GM19023 (cell line): ENCODE results near the gene FFAR3.

Experiments
- ATAC-seq: cut with Tn5 transposase; IDR thresholded peaks from one replicate; pipeline ENCODE4 v1.9.1; 2021; ENCODE audit warnings: mild to moderate bottlenecking, moderate library complexity; ENCODE audit not compliant: unreplicated experiment

Gene FFAR3, protein sequence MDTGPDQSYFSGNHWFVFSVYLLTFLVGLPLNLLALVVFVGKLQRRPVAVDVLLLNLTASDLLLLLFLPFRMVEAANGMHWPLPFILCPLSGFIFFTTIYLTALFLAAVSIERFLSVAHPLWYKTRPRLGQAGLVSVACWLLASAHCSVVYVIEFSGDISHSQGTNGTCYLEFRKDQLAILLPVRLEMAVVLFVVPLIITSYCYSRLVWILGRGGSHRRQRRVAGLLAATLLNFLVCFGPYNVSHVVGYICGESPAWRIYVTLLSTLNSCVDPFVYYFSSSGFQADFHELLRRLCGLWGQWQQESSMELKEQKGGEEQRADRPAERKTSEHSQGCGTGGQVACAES

DNA sequence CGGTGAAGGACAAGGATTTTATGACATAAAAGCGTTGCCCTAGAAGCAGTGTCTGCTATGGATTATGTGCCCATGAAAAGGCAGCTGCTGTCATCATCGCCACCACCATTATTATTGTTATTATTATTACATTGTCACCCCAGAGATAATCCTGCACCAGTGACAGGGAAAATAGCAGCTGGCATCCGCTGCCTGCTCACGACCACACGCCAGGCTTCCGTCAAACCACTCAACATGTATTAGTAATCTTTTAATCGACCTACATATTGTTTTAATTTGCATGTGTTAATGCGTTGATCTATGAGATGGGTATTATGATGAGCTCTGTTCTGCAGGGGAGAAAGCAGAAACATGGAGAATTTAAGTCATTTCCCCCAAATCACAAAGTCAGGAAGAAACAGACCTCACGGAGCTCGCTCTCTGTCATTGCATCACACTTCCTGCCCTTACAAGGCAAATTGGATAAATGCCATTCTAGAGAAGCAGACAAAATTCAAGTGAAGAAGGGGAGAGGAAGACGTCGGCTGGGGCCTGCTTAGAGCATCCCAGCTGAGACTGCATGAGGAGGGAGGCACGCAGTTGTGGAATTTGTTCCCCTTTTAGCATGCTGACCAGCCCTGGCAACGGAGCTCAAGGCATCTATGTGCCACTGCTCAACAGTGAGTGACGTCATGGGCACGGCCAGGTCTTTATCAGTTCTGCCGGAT lies at the start of gene FFAR3:
Gene FFAR3 (plus strand): TSS at position 594 of the 707 bp plus-strand sequence. CDS start 431 bp downstream, outside the sequence.
- ATAC-seq = no peak

DNA sequence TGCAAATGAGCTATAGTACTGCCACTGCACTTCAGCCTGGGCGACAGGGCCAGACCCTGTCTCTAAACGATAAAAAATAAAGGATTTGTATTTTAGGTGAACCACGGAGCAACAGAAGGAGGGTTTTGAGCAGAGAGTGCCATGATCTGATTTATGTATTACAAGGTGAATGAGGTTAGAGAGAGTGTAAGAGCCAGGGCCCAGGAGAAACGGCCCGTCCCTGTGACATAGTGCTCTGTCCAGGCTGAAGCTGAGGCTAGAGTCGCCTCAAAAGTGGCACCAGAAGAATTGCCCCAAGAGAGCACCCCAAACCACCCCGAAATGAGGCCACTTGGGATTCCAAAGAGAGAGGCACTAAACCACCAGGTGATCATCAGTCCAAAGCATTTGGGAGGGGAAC lies 49.4 kb upstream of the FFAR3 start:
- ATAC-seq = no peak

GRCh38 chr19:35309481-35310279 lies 48.6 kb upstream of the FFAR3 start:
- no peak for ATAC-seq

GRCh38 chr19:35310331-35310730 lies 47.9 kb upstream of the FFAR3 start:
- no peak for ATAC-seq

DNA sequence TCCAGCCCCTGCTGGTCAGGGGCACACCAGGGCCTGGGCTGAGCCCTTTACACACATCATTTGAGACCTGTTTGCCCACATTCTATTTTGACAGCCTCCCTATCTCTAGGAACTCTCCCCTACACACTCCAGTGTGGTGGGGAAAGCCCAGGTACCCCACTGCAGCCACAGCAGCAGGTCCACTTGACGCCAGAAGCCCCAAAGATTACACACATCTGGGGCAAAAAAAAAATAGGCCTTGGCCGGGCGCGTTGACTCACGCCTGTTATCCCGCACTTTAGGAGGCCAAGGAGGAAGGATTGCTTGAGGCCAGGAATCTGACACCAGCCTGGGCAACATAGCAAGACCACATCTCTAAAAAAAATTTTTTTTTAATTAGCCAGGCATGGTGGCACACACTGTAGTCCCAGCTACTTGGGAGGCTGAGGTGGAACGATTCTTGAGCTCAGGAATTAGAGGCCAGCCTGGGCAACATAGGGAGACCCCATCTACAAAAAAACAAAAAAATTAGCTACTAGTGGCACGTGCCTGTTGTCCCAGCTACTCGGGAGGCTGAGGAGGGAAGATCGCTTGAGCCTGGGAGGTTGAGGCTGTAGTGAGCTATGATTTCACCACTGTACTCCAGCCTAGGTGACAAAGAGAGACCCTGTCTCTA lies 47.3 kb upstream of the FFAR3 start:
- ATAC-seq = no peak

DNA sequence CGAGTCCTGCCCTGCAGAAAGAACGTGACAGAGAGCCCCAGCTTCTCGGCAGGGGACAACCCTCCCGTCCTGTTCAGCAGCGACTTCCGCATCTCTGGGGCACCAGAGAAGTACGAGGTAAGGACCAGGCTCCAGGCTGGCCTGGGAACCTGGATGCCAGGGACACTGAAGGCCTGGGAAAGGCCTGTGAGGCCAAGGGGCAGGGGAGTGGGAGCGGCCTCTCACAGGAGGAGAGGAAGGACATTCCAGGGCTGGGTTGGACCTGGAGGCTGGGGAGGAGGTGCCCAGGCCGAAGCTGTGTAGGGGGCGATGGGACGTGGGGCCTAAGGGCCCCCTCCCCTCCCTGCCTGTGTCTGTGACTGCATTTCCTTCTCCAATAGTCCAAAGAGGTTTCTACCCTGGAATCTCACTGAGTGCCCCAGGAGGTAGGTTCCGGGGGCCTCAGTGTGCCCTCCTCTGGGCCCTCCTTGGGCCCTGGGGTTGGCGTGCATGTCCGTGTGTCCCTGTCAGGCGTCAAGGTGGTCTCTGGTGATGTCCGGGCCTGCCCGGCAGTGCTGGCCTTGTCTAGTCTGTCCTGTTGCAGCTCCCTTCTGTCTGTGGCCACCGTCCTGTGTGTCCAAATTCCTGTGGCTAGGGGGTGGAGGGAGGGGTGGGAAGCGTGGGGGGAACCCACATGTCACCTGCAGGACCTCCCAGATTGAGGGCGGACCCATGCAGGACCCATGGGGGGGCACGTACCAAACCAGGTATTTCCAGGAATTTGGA lies 46.2 kb upstream of the FFAR3 start:
- ATAC-seq = no peak

DNA sequence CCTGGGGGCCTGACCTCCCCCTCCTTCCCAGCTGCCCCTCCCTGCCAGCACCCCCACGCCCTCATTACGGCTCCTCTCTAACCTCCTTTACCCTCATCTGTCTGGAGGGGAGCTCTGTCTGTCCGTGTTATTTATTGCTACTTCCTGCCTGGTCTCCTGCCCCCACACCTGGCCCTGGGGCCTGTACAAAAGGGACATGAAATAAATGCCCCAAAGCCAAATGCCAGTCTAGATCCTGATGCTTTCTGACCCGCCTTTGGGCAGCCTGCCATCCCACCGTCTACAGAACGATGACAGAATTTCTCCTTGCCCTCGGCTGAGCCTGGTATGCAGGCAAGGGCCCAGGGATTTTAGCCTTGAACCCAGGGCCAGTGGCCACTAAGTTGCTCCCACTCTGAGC lies 44.7 kb upstream of the FFAR3 start:
- ATAC-seq = no peak

DNA sequence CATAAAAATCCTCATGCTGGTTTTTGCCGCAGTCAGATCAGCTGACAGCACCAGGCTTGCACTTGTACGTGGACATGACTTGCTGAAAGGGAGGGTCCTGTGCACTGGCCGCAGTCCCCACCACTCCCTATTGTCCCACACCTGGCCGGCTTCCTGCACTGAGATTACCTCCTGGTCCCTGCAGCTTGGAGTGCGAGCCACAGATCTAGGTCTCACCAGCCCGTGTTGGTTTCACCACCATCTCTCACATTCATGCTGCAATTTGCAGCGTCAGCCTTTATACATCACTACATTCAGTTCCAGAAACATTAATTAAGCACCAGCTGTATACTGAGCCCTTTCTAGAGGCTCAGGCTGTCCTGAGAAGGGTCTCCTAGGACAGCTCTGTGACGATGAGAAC lies 44.2 kb upstream of the FFAR3 start:
- no peak for ATAC-seq

- no peak for ATAC-seq
Measured at GRCh38 chr19:35314858-35315470, 43.3 kb upstream of the FFAR3 start.

DNA sequence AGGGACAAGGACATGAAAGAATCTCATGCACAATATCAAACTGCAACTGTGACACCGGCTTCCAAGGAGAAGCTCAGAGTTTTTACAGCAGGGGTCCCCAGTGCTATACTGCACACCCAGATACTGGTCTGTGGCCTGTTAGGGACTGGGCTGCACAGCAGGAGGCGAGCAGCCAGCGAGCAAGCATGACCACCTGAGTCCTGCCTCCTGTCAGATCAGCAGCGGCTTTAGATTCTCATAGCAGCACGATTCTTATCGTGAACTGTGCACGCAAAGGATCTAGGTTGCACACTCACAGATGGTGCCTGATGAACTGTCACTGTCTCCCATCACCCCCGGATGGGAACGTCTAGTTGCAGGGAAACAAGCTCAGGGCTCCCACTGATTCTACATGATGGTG lies 42.4 kb upstream of the FFAR3 start:
- no peak for ATAC-seq

GRCh38 chr19:35316560-35316959 lies 41.7 kb upstream of the FFAR3 start:
- ATAC-seq = no peak

GRCh38 chr19:35317464-35318043 lies 40.7 kb upstream of the FFAR3 start:
- no peak for ATAC-seq

DNA sequence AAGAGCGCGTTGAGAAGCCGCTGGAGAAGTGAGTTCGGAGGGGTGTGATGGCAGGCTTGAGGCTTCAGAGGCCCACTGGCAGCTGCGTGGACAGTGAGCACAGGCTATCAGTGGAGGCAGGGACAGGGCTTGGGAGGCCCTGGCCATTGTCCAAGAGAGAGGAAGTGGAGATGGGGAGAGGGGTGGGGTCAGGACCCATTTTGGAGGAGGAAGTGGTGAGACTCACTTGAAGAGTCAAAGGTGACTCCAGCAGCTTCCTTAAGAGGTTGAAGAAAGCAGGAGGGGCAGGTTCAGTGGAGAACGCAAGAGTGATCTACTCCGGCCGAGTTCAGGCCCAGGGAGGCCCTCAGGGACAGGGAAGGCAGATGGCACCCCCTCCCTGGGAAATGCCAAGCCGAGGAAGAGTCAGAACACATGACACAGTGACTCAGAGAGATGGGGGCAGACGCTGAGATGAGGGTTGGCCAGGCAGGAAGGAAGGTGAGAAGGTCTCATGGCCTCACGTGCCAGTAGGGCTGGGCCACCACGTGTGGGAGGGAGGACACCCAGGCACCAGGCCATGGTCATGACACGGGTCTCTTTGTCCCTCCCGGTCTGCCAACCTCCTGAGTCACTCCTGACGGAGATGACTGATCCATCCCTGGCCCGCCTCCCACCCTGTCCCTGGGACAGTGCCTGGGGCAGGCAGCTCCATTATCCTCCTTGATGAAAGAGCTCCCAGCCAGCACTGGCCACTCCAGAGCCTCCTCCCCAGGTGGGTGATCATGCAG lies 39.4 kb upstream of the FFAR3 start:
- ATAC-seq = no peak

GRCh38 chr19:35320065-35320713 lies 38.1 kb upstream of the FFAR3 start:
- no peak for ATAC-seq

- ATAC-seq = no peak
Measured at GRCh38 chr19:35321291-35321690, 37.0 kb upstream of the FFAR3 start.

DNA sequence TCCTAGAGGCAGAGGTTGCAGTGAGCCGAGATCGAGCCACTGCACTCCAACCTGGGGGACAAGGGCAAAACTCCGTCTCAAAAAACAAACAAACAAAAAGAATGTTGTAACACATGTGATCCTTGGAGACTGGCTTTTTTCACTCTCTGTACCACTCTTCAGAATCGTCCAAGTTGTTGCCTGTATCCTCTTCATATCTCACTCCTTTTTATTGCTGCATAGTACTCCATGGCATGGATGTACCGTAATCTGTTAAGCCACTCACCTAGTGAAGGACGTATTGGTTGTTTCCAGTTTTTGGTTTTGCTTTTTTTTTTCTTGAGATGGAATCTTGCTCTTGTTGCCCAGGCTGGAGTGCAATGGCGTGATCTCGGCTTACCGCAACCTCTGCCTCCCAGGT lies 36.2 kb upstream of the FFAR3 start:
- no peak for ATAC-seq

DNA sequence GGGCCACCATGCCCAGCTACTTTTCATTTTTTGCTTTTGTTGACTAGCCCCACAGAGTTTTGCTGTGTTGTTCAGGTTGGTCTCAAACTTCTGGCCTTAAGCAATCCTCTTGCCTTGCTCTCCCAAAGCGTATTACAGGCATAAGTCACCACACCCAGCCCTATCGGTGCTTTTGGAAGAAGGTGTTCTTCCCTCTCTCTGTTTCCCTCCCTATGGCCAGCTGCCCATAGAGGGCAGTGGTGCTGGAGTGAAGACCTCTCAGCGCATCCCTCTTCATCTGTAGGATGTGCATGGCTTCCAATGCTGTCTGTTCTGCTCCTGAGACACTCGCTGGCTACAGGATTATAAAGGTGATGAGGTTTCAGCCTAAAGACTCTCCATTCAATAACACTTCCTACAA lies 30.6 kb upstream of the FFAR3 start:
- no peak for ATAC-seq

DNA sequence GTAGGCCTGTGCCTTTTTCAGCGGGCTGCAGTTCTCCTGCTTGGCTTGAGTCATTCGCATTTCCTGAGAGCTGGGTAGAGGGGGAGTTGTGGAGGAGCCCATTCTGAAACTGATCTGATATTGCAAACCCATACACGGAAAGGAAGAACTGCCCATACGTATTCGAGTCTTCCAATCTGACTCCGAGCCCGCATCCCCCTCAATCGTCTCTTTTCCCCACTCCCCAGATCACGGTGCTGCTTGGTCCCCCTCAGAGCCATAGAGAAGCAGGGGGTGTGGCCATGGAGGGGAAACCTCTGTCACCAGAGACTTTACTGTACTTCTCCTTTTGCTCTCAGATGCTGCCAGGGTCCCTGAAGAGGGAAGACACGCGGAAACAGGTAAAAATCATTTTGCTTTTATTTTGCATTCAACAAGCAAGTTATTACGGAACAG lies 29.4 kb upstream of the FFAR3 start, which contains the start of gene CD22:
Gene CD22 (plus strand): TSS at position 337 of the 435 bp plus-strand sequence. CDS start 2,854 bp downstream, outside the sequence.
- no peak for ATAC-seq
